AG04449 (cell line): ENCODE measurements around the gene PTPRC.
A peak's percentile ranks its signal among the peaks of the same experiment; 100 is the strongest.

ENCODE experiments used
- CTCF ChIA-PET: fragments of 350-600 bp; formaldehyde crosslinking; extraction: SDS; loops from one replicate; lab custom pipeline; 2021; ENCODE audit warnings: antibody characterized with exemption; lab: Yijun Ruan, JAX
- POLR2A ChIA-PET: fragments of 400-600, 350-600 bp; formaldehyde crosslinking; extraction: SDS; loops from one replicate; lab custom pipeline; 2020; ENCODE audit warnings: antibody characterized with exemption, inconsistent platforms; lab: Yijun Ruan, JAX
- DNase-seq: peaks from one replicate; pipeline ENCODE4 v3.0.0-alpha.2; 2010; ENCODE audit warnings: low read depth, low spot score
- H3K4me3 ChIP-seq: 2 replicates; pipeline ENCODE4 v1.5.1; 2011; ENCODE audit warnings: low read depth, mild to moderate bottlenecking, control low read depth, low read length
- TF ChIP-seq, protein P1 (sequence below): IDR thresholded peaks from one replicate; pipeline ENCODE4 v1.5.1; 2011; ENCODE audit warnings: mild to moderate bottlenecking, moderate library complexity, low read length, control low read depth, inconsistent platforms; ENCODE audit not compliant: insufficient read depth; ENCODE audit errors: missing control alignments

The PTPRC gene

DNA sequence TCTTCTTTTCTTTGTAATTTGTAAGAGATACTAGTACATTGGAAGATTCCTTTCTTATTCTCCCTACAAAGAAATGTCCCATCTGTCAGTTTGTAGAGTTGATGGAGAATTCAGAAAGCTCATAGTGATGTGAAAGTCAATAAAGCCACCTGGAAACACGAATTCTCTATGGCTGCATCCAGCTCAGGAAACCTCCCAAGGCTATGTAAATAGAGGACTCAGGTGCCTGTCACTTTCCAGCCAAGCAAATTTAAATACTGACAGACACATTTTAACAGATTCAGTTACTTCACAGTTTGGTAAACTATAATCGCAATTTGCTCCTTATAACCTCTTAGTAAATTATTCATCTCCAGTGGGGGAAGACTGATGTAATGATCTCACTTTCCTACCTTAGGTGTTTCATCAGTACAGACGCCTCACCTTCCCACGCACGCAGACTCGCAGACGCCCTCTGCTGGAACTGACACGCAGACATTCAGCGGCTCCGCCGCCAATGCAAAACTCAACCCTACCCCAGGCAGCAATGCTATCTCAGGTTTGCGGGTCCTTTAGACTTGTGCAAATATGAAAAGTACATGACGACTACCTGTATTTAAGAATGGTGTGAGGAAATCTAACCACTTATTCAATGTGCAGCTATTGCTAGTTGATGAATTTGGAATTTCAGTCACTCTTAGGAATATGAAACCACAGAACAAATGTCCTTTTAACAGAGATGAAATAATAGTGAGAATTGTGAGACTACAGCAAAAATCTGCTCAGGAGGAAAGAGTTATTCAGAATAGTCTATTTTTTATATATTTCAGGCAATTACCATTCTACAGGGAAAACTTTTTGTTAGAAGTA, 60.6 kb downstream of the PTPRC start:
- ChIA-PET POLR2A (no interaction called here), CTCF (interaction anchor here (0.8 to 5.9 kb wide), 8 partner anchors 9 to 764 kb away, joined by 3 to 32 read pairs (median 4); no protein-coding TSS in a partner anchor)
- no peak for DNase-seq
- H3K4me3 ChIP-seq = no peak overlapping the region
- TF ChIP-seq, protein P1, sequence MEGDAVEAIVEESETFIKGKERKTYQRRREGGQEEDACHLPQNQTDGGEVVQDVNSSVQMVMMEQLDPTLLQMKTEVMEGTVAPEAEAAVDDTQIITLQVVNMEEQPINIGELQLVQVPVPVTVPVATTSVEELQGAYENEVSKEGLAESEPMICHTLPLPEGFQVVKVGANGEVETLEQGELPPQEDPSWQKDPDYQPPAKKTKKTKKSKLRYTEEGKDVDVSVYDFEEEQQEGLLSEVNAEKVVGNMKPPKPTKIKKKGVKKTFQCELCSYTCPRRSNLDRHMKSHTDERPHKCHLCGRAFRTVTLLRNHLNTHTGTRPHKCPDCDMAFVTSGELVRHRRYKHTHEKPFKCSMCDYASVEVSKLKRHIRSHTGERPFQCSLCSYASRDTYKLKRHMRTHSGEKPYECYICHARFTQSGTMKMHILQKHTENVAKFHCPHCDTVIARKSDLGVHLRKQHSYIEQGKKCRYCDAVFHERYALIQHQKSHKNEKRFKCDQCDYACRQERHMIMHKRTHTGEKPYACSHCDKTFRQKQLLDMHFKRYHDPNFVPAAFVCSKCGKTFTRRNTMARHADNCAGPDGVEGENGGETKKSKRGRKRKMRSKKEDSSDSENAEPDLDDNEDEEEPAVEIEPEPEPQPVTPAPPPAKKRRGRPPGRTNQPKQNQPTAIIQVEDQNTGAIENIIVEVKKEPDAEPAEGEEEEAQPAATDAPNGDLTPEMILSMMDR = peak; percentile 76

DNA sequence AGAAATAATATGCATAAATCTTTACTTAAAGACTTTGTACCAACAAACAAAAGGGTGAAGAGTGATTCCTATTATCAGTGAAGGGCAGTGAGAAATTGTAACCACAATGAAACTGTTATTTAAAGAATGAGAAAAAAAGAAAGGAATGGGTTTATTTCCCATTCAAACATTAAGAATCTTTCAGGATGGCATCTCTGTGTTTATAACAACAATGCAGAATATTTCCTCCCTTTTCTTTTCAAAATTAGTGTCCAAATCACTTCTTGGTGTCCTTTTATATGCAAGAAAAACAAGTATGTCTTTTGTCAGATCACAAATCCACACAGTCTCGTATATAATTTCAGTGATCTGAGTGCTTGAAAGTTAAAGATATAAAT, 61.2 kb downstream of the PTPRC start:
- TF ChIP-seq, protein P1 = no peak
- CTCF ChIA-PET = interaction anchor here (1.0 to 5.9 kb wide), 8 partner anchors 10 to 1180 kb away, joined by 3 to 32 read pairs (median 4); no protein-coding TSS in a partner anchor
- H3K4me3 ChIP-seq = no peak overlapping the region

DNA sequence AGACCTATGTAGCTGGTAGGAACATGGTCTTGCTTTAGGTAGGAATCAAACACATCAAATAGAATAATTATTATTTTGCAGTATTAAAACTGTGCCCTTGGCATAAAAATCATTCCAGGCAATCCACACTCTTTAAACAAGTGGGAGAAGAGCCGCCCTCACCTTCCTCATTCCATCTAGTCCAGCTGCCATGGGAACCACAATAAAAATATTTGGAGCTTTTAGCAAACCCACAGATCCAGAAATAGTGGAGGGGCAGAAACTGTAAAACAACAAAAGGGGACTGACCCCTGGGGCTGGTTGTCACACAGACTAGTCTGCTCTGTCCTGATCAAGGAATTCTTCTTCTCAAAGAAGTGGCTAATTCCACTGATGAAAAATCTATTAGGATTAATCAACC, 61.6 kb downstream of the PTPRC start:
- CTCF ChIA-PET = interaction anchor here (0.6 to 5.9 kb wide), 9 partner anchors 10 to 1181 kb away, joined by 3 to 32 read pairs (median 4); no protein-coding TSS in a partner anchor

More for the DNA sequence above, 61.2 kb downstream of the PTPRC start:
- no peak for DNase-seq
- POLR2A ChIA-PET = no interaction called here

DNA sequence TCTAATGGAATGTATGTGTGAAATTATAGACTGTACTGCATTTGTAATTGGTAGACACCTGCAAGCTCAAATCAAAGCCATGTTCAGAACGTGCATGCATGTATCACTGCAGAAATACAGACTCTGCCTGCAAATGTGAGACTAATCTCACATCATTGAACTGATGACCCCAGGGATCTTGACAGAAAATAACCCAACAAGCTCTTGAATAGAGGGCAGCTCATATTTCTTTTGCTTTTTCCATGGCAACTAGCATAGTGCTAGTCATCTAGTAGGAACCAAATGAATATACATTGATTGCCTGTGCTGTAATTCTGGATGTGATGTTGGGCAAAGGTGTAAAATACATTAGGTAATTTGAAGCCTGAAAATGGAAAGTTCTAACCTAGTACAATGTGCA, 62.4 kb downstream of the PTPRC start:
- TF ChIP-seq, protein P1 = no peak
- ChIA-PET POLR2A (no interaction called here), CTCF (interaction anchor here (0.6 to 5.9 kb wide), 10 partner anchors 11 to 1182 kb away, joined by 3 to 32 read pairs (median 4); no protein-coding TSS in a partner anchor)
- DNase-seq = no peak
- no peak overlapping the region for H3K4me3 ChIP-seq

More for the DNA sequence above, 61.6 kb downstream of the PTPRC start:
- no peak overlapping the region for H3K4me3 ChIP-seq
- POLR2A ChIA-PET = no interaction called here
- no peak for DNase-seq
- TF ChIP-seq, protein P1 = no peak

DNA sequence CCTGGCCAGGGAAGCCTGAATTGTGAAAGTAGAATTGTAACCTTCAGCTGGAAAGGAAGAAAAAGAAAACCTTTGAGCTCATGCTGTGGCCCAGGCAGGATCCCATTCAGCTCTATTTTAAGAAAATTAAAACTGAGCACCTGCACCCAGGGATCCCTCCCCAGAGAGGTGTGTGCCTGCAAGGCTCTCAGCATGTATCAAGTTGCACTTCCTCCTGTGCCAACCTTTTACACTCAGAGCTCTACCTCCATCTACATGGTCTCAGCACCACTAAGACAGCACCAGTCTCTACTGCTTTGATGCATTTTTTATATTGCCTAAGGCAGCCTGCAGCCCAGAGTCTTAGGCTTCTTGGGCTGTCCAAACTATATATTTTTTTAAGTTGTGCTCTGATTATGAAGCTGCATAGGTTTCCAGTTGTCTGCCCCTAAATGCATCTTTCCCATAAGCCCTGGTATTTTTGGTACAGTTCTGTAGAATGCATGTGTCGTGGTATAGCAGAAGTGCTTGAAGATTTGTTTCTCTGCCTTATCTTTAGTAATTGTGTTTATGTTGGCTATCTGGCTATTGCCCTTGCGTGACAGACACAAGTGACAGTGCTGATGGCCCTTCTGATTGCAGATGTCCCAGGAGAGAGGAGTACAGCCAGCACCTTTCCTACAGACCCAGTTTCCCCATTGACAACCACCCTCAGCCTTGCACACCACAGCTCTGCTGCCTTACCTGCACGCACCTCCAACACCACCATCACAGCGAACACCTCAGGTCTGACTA, 63.1 kb downstream of the PTPRC start:
- H3K4me3 ChIP-seq = no peak overlapping the region
- TF ChIP-seq, protein P1 = no peak
- ChIA-PET CTCF (interaction anchor here (1.3 to 5.9 kb wide), 6 partner anchors 11 to 1182 kb away, joined by 4 to 32 read pairs (median 5); no protein-coding TSS in a partner anchor), POLR2A (no interaction called here)
- DNase-seq = no peak
